Peyer's patch (tissue), 4 donors: ENCODE measurements around the gene MLF2.

Experiments
- POLR2A ChIP-seq, 2 donors: fragments of 450-650 bp; IDR thresholded peaks; one replicate each; pipeline ENCODE4 v1.5.1; 2017; ENCODE audit warnings: antibody characterized with exemption in 2 of 2, mild to moderate bottlenecking in 2 of 2, moderate library complexity in 2 of 2
- TF ChIP-seq, protein P1 (sequence below), 6 experiments: fragments of 450-650 bp in 4 of 6; fragments of 200-600 bp in 2 of 6; sonication (generic) in 1 of 6; IDR thresholded peaks; one replicate each; pipeline ENCODE4 v1.5.1; 2017 to 2019; ENCODE audit warnings: antibody characterized with exemption in 6 of 6, mild to moderate bottlenecking in 3 of 6, moderate library complexity in 1 of 6

DNA sequence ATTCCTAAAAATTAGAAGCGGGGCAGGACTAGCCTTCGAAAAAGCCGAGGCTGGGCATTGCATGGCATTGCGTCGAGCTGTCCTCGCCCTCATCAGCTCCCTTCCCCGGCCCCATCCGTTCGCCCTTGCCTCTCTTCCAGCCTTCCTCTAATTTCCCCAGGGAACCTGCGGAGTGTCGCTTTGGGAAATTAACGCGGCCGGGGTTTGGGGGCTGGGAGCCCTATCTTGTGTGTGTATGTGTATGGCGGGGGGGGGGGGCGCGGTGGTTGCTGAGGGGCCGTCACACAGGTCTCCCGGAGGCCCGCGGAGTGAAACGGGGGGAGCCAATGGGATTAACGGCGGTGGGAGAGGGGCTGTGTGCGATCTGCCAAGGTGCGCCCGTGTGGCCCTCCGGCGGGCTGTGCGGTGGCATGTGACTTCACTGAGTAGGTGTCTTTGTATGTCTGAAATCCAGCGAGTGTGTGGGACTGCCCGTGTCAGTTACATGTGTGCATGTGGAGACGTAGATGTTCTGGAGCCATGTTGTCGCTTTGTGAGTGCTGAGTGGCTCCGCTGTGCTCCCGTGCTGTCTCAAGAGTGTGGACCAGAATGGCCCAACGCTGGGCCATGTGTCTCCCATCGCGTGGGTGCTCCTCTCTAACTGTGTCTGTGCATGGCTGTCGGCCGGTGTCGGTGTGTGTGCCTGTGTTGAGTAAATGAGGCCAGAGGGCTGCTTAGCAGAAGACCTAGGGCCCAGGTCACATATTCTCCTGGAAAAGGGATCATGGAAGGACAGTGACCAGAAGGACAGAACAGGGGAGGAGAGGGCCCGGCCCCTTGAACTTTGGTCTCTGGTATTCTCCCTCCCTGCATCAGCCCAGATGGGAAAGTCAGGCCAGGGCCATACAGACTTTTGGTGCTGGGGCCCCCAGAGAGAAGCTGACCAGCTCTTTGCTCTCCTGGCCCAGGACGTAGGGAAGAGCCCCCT lies 14.7 kb upstream of the MLF2 start:
- TF ChIP-seq, protein P1, sequence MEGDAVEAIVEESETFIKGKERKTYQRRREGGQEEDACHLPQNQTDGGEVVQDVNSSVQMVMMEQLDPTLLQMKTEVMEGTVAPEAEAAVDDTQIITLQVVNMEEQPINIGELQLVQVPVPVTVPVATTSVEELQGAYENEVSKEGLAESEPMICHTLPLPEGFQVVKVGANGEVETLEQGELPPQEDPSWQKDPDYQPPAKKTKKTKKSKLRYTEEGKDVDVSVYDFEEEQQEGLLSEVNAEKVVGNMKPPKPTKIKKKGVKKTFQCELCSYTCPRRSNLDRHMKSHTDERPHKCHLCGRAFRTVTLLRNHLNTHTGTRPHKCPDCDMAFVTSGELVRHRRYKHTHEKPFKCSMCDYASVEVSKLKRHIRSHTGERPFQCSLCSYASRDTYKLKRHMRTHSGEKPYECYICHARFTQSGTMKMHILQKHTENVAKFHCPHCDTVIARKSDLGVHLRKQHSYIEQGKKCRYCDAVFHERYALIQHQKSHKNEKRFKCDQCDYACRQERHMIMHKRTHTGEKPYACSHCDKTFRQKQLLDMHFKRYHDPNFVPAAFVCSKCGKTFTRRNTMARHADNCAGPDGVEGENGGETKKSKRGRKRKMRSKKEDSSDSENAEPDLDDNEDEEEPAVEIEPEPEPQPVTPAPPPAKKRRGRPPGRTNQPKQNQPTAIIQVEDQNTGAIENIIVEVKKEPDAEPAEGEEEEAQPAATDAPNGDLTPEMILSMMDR (IDR thresholded peaks at IDR 0.05), result no peak
- no peak for TF ChIP-seq POLR2A (IDR thresholded peaks at IDR 0.05)
